IPS-18a (cell line): ENCODE data around the gene RCCD1.

Experiments
- H3K27ac ChIP-seq: one replicate; pipeline ENCODE4 v1.5.1; 2013; ENCODE audit warnings: low read length
- H3K27me3 ChIP-seq: one replicate; pipeline ENCODE4 v1.6.1; 2013; ENCODE audit warnings: mild to moderate bottlenecking, low read length; ENCODE audit not compliant: control insufficient read depth, insufficient read depth
- H3K36me3 ChIP-seq: one replicate; pipeline ENCODE4 v1.6.1; 2013; ENCODE audit warnings: low read depth, low read length; ENCODE audit not compliant: control insufficient read depth
- H3K4me1 ChIP-seq: one replicate; pipeline ENCODE4 v1.6.1; 2013; ENCODE audit warnings: low read depth, low read length; ENCODE audit not compliant: control insufficient read depth
- H3K4me3 ChIP-seq: one replicate; pipeline ENCODE4 v1.5.1; 2013; ENCODE audit warnings: low read length
- H3K9ac ChIP-seq: one replicate; pipeline ENCODE4 v1.6.1; 2013; ENCODE audit warnings: mild to moderate bottlenecking, low read length, moderate library complexity
- H3K9me3 ChIP-seq: one replicate; pipeline ENCODE4 v1.6.1; 2013; ENCODE audit warnings: low read depth, low read length; ENCODE audit not compliant: control insufficient read depth

The RCCD1 gene

DNA sequence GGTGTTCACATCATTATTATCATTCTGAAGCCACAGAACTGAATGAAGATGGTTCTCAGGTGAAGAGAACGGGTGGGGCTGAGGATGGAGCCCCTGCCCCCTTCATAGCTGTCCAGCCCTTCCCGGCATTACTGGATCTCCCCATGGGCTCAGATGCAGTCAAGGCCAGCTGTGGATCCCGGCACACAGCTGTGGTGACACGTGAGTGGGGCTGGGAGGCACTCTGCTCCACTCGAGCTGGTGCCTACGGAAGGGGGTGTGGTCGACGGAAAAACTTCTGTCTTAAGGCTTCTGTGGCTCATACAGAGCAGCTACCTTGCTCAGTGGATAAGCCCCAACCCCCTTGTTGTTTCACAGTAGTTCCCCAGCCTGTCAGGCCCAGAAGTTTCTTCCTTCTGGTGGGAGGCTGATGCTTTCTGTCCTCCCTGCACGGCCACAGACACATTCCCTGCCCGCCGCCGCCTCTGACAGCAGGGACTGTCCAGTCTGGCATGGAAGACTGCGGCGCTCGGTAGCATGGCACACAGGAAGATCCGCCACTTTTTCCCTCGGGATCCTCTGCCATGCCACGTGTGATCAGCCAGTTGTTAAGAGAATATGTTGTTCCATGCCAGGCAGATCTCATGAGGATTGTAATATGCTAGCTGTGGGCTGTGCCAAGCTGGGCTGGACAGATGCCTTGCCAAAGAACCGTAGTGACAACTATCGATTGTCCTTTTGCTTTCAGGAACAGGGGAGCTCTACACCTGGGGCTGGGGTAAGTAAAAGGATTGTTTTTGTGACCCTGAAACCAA, 5.8 kb downstream of the RCCD1 start:
- Histone ChIP-seq H3K36me3 (peaks cover 14% of the 10 kb centered on the region), H3K4me1 (peaks cover 7% of the 10 kb centered on the region), H3K27me3 (no peaks in the 10 kb centered on the region), H3K9ac (no peak overlapping the region), H3K4me3 (no peak overlapping the region), H3K9me3 (no peaks in the 10 kb centered on the region), H3K27ac (no peak overlapping the region)

DNA sequence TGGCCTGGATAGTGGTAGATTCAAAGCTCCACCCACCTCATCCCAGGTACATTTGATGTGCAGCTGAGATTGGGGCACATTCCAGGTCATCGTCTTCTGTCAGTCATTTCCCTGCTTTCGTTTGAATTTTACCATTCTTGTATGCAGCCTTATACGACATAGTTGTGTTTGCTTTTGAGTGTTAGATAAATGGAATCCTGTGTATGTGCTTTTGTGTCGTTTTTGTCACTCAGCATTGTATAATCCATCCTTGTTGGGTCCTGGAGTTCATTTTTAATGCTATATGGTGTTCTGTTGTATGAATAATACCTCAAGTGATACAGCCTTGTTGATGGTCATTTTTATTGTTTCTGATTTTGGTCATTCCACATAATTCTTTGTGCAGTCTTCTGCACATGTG, 7.3 kb downstream of the RCCD1 start:
- H3K36me3 ChIP-seq = peaks cover 25% of the 10 kb centered on the region
- no peak overlapping the region for H3K4me3 ChIP-seq
- H3K27me3 ChIP-seq = no peaks in the 10 kb centered on the region
- H3K4me1 ChIP-seq = peaks cover 7% of the 10 kb centered on the region
- H3K9me3 ChIP-seq = no peaks in the 10 kb centered on the region
- H3K9ac ChIP-seq = no peak overlapping the region
- no peak overlapping the region for H3K27ac ChIP-seq

DNA sequence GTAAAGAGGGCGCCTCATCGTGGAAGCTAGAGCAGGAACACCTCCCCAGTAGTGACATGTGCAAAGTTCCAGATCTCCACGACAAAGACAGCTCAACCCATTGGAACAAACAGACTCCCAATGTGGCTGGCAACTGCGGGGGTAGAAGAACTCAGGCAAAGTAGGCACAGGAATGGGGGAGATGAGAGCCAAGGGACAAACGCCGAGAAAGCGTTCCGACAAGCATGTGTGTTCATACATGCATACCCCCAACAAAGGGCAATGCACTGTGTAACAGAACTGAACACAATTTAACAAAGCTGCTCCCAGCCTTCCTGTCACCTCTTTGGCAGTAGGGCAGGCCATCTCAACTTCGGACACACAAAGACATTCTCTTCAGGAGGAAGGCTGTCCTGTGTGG, 11.6 kb downstream of the RCCD1 start:
- H3K9ac ChIP-seq = no peak overlapping the region
- H3K36me3 ChIP-seq = peaks cover 58% of the 10 kb centered on the region

DNA sequence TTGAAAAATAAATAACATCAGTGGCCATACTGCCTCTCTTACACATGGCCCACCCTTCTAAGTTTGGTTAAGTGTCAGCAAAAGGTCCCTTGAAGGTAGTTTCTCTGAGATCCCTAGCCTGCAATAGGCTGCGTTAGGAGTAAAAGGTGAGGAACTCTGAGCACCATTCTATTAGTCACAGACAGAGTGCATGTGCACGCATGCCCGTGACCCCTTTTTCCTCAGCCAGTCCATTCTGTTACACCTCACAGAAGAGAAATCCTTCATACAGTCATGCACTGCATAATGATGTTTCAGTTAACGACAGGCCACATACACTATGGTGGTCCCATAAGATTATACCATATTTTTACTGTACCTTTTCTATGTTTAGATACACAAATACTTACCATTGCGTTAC, 12.5 kb downstream of the RCCD1 start:
- H3K36me3 ChIP-seq = peaks cover 55% of the 10 kb centered on the region
- no peaks in the 10 kb centered on the region for H3K27me3 ChIP-seq
- H3K4me1 ChIP-seq = no peaks in the 10 kb centered on the region
- H3K4me3 ChIP-seq = no peak overlapping the region
- H3K9me3 ChIP-seq = no peaks in the 10 kb centered on the region
- H3K27ac ChIP-seq = no peak overlapping the region
- H3K9ac ChIP-seq = no peak overlapping the region

More for the DNA sequence above, 11.6 kb downstream of the RCCD1 start:
- Histone ChIP-seq H3K4me1 (no peaks in the 10 kb centered on the region), H3K4me3 (no peak overlapping the region), H3K27ac (no peak overlapping the region), H3K9me3 (no peaks in the 10 kb centered on the region), H3K27me3 (no peaks in the 10 kb centered on the region)

DNA sequence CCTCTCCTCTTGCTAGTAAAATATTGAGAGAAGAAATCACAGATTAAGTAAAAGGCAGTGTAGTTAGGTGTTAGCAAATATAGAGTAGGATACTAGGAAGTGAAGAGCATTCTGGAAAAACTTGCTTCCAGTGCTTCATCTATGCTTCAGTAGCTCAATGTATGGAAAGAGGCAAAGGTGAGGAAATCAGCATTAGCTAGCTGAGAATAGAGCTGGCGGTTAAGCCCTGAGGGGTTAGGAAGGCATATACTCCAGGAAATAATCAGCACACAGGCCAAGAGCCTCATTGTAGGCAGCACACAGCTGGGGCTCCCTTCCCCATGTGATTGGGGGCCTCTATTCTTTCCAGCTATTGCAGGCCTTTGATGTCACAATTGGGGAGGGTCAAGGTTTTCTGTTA, 13.8 kb downstream of the RCCD1 start:
- Histone ChIP-seq H3K36me3 (peaks cover 66% of the 10 kb centered on the region), H3K4me1 (no peaks in the 10 kb centered on the region), H3K9me3 (no peaks in the 10 kb centered on the region), H3K4me3 (no peak overlapping the region), H3K9ac (no peak overlapping the region), H3K27ac (no peak overlapping the region), H3K27me3 (no peaks in the 10 kb centered on the region)

DNA sequence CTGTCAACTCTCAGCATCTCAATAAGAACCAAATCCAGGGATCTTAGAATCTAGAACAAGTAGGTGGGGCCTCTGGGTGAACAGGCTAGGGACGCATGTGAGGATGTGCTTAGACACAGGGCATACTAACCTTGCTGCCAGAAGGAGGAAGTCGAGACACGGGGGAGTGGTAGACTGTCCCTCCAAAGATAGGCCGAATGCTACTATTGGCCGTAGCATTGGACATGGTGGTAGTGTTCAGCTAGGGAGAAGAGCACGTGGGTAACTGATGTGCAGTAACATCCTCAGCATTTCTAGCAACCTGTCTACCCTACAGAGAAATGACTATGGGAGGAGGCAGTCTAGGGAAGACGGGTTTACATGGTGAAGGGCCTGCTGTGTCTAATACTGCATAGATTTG, 15.6 kb downstream of the RCCD1 start:
- Histone ChIP-seq H3K27me3 (no peaks in the 10 kb centered on the region), H3K4me1 (no peaks in the 10 kb centered on the region), H3K4me3 (no peak overlapping the region), H3K36me3 (peaks cover 79% of the 10 kb centered on the region), H3K9me3 (no peaks in the 10 kb centered on the region), H3K27ac (no peak overlapping the region), H3K9ac (no peak overlapping the region)

DNA sequence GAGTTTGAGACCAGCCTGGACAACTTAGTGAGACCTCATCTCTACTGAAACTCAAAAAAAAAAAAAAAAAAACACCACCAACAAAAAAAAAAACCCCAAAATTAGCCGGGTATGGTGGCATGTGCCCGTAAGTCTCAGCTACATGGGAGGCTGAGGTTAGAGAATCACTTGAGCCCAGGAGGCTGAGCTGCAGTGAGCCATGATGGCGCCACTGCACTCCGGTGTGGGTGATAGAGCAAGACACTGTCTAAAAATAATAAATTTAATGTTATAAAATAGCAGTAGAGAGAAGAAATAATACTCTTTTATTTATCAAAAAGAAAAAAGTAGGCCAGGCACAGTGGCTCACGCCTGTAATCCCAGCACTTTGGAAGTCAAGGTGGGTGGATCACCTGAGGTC, 17.4 kb downstream of the RCCD1 start:
- H3K9me3 ChIP-seq = no peaks in the 10 kb centered on the region
- no peaks in the 10 kb centered on the region for H3K4me1 ChIP-seq
- H3K9ac ChIP-seq = no peak overlapping the region
- no peaks in the 10 kb centered on the region for H3K27me3 ChIP-seq
- H3K4me3 ChIP-seq = no peak overlapping the region
- H3K27ac ChIP-seq = no peak overlapping the region
- H3K36me3 ChIP-seq = peaks cover 85% of the 10 kb centered on the region

DNA sequence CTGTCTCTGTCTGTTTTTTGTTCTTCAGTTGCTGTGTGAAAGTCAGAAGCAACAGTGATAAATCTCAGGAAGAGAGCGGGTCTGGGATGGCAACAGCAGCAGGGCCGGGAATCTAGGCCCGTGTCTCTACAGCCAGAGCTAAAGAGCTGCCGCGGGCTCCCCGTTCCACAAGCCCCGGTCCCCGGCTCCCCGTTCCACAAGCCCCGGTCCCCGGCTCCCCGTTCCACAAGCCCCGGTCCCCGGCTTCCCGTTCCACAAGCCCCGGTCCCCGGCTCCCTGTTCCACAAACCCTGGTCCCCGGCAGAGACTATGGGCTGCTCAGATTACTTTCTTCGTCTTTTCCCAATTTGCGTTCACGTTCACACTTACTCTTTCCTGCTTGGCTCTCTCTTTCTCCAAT, 19.5 kb downstream of the RCCD1 start:
- peaks cover 81% of the 10 kb centered on the region for H3K36me3 ChIP-seq
- H3K27me3 ChIP-seq = no peaks in the 10 kb centered on the region
- H3K27ac ChIP-seq = no peak overlapping the region
- H3K4me3 ChIP-seq = no peak overlapping the region
- no peak overlapping the region for H3K9ac ChIP-seq
- no peaks in the 10 kb centered on the region for H3K9me3 ChIP-seq
- H3K4me1 ChIP-seq = no peaks in the 10 kb centered on the region

DNA sequence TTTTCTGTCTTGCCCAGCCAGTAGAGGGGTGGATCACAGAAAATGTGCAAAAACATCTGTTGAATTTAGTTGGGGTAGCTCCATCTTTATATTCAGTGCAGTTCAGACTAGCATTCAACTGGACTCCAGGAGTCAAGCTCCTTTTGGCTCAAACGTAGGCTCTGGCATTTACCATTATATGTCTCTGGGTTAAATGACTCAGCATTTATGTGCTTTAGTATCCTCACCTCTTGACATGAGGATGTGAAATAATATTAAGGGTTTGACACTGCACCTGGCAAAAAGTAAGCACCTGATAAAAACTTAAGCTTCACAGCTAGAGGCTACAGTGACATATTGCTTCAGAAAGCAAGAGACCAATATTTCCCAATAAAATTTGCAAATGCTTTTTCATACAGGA, 24.9 kb downstream of the RCCD1 start:
- peaks cover 92% of the 10 kb centered on the region for H3K36me3 ChIP-seq
- H3K9me3 ChIP-seq = no peaks in the 10 kb centered on the region
- H3K27ac ChIP-seq = no peak overlapping the region
- no peak overlapping the region for H3K4me3 ChIP-seq
- no peaks in the 10 kb centered on the region for H3K4me1 ChIP-seq
- no peak overlapping the region for H3K9ac ChIP-seq
- no peaks in the 10 kb centered on the region for H3K27me3 ChIP-seq

DNA sequence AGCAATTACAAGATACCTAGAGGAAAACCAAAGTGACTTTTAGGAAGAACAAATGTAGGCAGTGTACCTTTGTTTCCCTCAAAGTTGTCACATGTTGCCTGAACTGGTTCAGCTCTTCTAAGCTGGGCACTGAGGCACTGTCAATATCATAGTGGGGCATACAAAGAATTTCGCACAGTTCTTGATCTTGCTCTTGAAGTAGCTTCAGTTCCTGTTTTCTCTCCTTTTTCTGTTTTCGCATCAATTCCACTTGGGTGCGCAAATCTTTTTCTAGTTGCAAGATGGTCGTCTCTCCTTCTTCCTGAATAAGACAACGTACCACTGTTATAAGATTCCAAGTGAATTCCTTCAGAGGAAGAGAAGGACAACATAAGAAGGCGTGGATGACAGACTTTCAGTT, 27.0 kb downstream of the RCCD1 start:
- no peak overlapping the region for H3K27ac ChIP-seq
- no peak overlapping the region for H3K4me3 ChIP-seq
- peaks cover 74% of the 10 kb centered on the region for H3K36me3 ChIP-seq
- no peaks in the 10 kb centered on the region for H3K9me3 ChIP-seq
- no peaks in the 10 kb centered on the region for H3K27me3 ChIP-seq
- H3K9ac ChIP-seq = no peak overlapping the region
- no peaks in the 10 kb centered on the region for H3K4me1 ChIP-seq

DNA sequence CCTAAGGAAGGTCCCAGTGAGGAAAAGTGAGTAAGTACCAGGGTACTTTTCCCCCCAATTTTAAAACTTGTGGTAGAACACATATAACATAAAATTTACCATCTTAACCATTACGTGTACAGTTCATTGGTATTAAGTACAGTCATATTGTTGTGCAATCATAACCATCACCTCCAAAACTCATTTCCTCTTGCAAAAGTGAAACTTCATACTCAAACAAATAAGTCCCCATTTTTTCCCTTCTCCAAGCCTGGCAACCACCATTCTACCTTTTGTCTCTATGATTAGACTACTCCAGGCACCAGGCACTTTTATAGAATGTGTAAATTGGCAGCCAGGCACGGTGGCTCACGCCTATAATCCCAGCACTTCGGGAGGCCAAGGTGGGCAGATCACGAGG, 27.5 kb downstream of the RCCD1 start:
- Histone ChIP-seq H3K9ac (no peak overlapping the region), H3K4me1 (no peaks in the 10 kb centered on the region), H3K9me3 (no peaks in the 10 kb centered on the region), H3K36me3 (peaks cover 70% of the 10 kb centered on the region), H3K27ac (no peak overlapping the region), H3K4me3 (no peak overlapping the region), H3K27me3 (no peaks in the 10 kb centered on the region)

DNA sequence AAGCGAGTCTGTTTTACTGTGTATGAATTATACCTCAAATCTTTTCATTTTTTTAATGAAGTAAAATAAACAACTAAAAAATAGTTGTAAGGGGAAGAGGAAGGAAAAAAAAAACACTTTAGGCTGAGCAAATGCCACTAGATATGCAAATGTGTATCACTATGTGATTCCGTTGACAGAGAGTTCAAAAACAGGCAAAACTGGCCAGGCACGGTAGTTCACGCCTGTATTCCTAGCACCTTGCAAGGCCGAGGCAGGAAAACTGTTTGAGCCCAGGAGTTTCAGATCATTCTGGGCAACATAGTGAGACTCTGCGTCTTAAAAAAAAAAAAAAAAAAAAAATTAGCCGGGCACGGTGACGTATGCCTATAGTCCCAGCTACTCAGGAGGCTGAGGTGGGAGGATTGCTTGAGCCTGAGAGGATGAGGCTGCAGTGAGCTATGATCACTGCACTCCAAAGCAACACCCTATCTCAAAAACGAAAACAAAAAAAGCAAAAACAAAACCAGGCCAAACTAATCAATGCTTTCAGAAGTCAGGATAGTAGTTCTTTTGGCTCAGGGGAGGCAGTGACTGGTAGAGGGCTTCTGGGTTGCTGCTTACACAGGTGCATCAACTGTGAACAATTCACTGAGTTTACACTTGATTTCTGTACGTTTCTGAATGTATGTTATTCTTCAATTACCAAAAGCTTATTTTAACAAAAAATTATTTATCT, 32.3 kb downstream of the RCCD1 start:
- Histone ChIP-seq H3K27ac (no peak overlapping the region), H3K4me1 (no peaks in the 10 kb centered on the region), H3K9me3 (no peaks in the 10 kb centered on the region), H3K9ac (no peak overlapping the region), H3K36me3 (peaks cover 26% of the 10 kb centered on the region), H3K4me3 (no peak overlapping the region), H3K27me3 (no peaks in the 10 kb centered on the region)
